COLO829 (cell line): ENCODE measurements around the gene MYB.

Source experiments
- DNase-seq: peaks from one replicate; pipeline ENCODE4 v3.0.0; 2012; ENCODE audit warnings: low spot score

The MYB gene

GRCh38 chr6:135251498-135252441 is 70.7 kb downstream of the MYB start:
- DNase-seq, result no peak

GRCh38 chr6:135254471-135254870 is 73.4 kb downstream of the MYB start:
- DNase-seq, result no peak

GRCh38 chr6:135256866-135257265 is 75.8 kb downstream of the MYB start:
- DNase-seq, result no peak

GRCh38 chr6:135257631-135258405 is 76.7 kb downstream of the MYB start:
- DNase-seq, result no peak

GRCh38 chr6:135258970-135259369 is 77.9 kb downstream of the MYB start:
- DNase-seq, result no peak

GRCh38 chr6:135260612-135261011 is 79.5 kb downstream of the MYB start:
- no peak for DNase-seq

- DNase-seq, result no peak
Measured at GRCh38 chr6:135261872-135262725, 81.0 kb downstream of the MYB start.

- DNase-seq, result no peak
Measured at GRCh38 chr6:135265278-135265677, 84.2 kb downstream of the MYB start.

GRCh38 chr6:135266675-135267074 is 85.6 kb downstream of the MYB start:
- DNase-seq, result no peak

GRCh38 chr6:135267085-135267484 is 86.0 kb downstream of the MYB start:
- no peak for DNase-seq

- no peak for DNase-seq
Measured at GRCh38 chr6:135268263-135268662, 87.2 kb downstream of the MYB start.

- no peak for DNase-seq
Measured at GRCh38 chr6:135268740-135269139, 87.6 kb downstream of the MYB start.
